ENCODE data around the gene RALA. TPM values are rescaled to one million over a fixed set of nuclear protein-coding genes. Genes with fewer than 3 reads are reported as not detected.
"Not testable (repeated sequence)": the region's sequence is repeated elsewhere in the genome, so short reads cannot be mapped to it uniquely, and the experiment has no call there.

Gene RALA
- total and polyA plus RNA-seq, 2 of the 13 experiments (the other 11 are each of a cell fraction or from before 2014, with no cell fraction given), result 11.8 to 19.5 TPM

- TF ChIP-seq REL (CRISPR knock-in tag; conservative IDR thresholded peaks at IDR 0.05) (no peak), AGO2 (optimal IDR thresholded peaks at IDR 0.05; ENCODE audit: low read depth, low read length) (no peak), CC2D1A (CRISPR knock-in tag; IDR thresholded peaks at IDR 0.05) (no peak), SMARCE1 (IDR thresholded peaks at IDR 0.05; ENCODE audit: borderline replicate concordance) (no peak)
These were observed 53.0 kb downstream of the RALA start (continued) for GRCh38 chr7:39676346-39676745.

GRCh38 chr7:39678930-39679709 is 55.7 kb downstream of the RALA start:
- FAIRE-seq (no peak), DNase-seq (ENCODE audit: low spot score) (no peak), ATAC-seq (no peak)
- TF ChIP-seq STAT6 (CRISPR knock-in tag; IDR thresholded peaks at IDR 0.05; ENCODE audit: borderline replicate concordance) (no peak), KDM6A (CRISPR knock-in tag; IDR thresholded peaks at IDR 0.05; ENCODE audit: low read depth) (no peak), ZNF549 (CRISPR knock-in tag; IDR thresholded peaks at IDR 0.05) (no peak), BATF2 (CRISPR knock-in tag; IDR thresholded peaks at IDR 0.05) (no peak), FOXK1 (CRISPR knock-in tag; IDR thresholded peaks at IDR 0.05; ENCODE audit: borderline replicate concordance, low read depth) (no peak), MAFG (CRISPR knock-in tag; IDR thresholded peaks at IDR 0.05) (no peak), NCOA5 (CRISPR knock-in tag; IDR thresholded peaks at IDR 0.05) (no peak), FOXO1 (CRISPR knock-in tag; IDR thresholded peaks at IDR 0.05) (no peak), STAG1 (CRISPR knock-in tag; IDR thresholded peaks at IDR 0.05) (no peak), ZNF580 (CRISPR knock-in tag; IDR thresholded peaks at IDR 0.05; ENCODE audit: borderline replicate concordance, low read depth) (no peak), HOXD1 (CRISPR knock-in tag; IDR thresholded peaks at IDR 0.05) (no peak)
- in situ Hi-C loops (cut with HindIII; ENCODE audit: extremely low pct_ligation_motif_present, low pct_unique_long_range_greater_than_20kb), result no loop called here
- no peak overlapping the region for H3K4me2 ChIP-seq (ENCODE audit: low read depth, low read length)
- no peaks in the 10 kb centered on the region for H3K36me3 ChIP-seq (replicated peaks in 1 of 2; ENCODE audit: control insufficient read depth in 1 of 2, insufficient read depth in 2 of 2, low read length in 2 of 2)
- ChIA-PET CTCF (ENCODE audit: low intra/inter-chr PET ratio, low total read pairs) (no interaction called here), POLR2A (no interaction called here)
- BruUV-seq (replicated peaks), result no TSS peak
- no peaks in the 10 kb centered on the region for H3K9me3 ChIP-seq (ENCODE audit: low read length)
- H3K79me2 ChIP-seq (ENCODE audit: insufficient read depth, low read length), result peaks cover 42% of the 10 kb centered on the region
- H3K9ac ChIP-seq (ENCODE audit: insufficient read depth, low read depth, low read length), result no peak overlapping the region
- intact Hi-C loops (cut with micrococcal nuclease; ENCODE audit: unreplicated experiment), result no loop called here
- H3K4me1 ChIP-seq (ENCODE audit: insufficient read depth, low read length), result no peaks in the 10 kb centered on the region
- no peak overlapping the region for H3K4me3 ChIP-seq (replicated peaks in 1 of 3; ENCODE audit: insufficient read depth in 1 of 3, low read depth in 2 of 3, low read length in 3 of 3)
- H2AFZ ChIP-seq (ENCODE audit: low read length), result no peak overlapping the region
- no peak overlapping the region for H3K27ac ChIP-seq (ENCODE audit: extremely low read length, insufficient read depth, low read length)
- H4K20me1 ChIP-seq (ENCODE audit: insufficient read depth, low read length), result no peaks in the 10 kb centered on the region
- H3K27me3 ChIP-seq (ENCODE audit: control insufficient read depth in 1 of 2, insufficient read depth in 2 of 2, low read length in 2 of 2), result no peaks in the 10 kb centered on the region
- WGBS (ENCODE audit: low lambda C conversion rate), result 97% methylated on average over 6 of the region's 6 CpGs

GRCh38 chr7:39679874-39680273 is 56.5 kb downstream of the RALA start:
- DNase-seq (ENCODE audit: low spot score); BruUV-seq (replicated peaks); CTCF ChIA-PET (ENCODE audit: low intra/inter-chr PET ratio, low total read pairs); H2AFZ ChIP-seq (ENCODE audit: low read length); H3K36me3 ChIP-seq (replicated peaks in 1 of 2; ENCODE audit: control insufficient read depth in 1 of 2, insufficient read depth in 2 of 2, low read length in 2 of 2); ATAC-seq; H3K9me3 ChIP-seq (ENCODE audit: low read length); H3K9ac ChIP-seq (ENCODE audit: insufficient read depth, low read depth, low read length); H3K4me1 ChIP-seq (ENCODE audit: insufficient read depth, low read length); POLR2A ChIA-PET; FAIRE-seq; intact Hi-C loops (cut with micrococcal nuclease; ENCODE audit: unreplicated experiment); H3K27me3 ChIP-seq (ENCODE audit: control insufficient read depth in 1 of 2, insufficient read depth in 2 of 2, low read length in 2 of 2); H4K20me1 ChIP-seq (ENCODE audit: insufficient read depth, low read length); H3K4me2 ChIP-seq (ENCODE audit: low read depth, low read length); H3K27ac ChIP-seq (ENCODE audit: extremely low read length, insufficient read depth, low read length); H3K4me3 ChIP-seq (replicated peaks in 1 of 3; ENCODE audit: insufficient read depth in 1 of 3, low read depth in 2 of 3, low read length in 3 of 3); in situ Hi-C loops (cut with HindIII; ENCODE audit: extremely low pct_ligation_motif_present, low pct_unique_long_range_greater_than_20kb): not testable (repeated sequence)
- peaks cover 41% of the 10 kb centered on the region for H3K79me2 ChIP-seq (ENCODE audit: insufficient read depth, low read length)
- 98% methylated on average over 9 of the region's 9 CpGs for WGBS (ENCODE audit: low lambda C conversion rate)
